Measurements from ENCODE around the gene RSRP1.

RSRP1 gene

GRCh38 chr1:25216123-25216522, 31.1 kb downstream of the RSRP1 start:
- ChIA-PET POLR2A (ENCODE audit: low non-redundant PET) (no interaction called here), CTCF (interaction anchor here (0.7 kb wide), 1 partner anchor 89 kb away, joined by 3 read pairs; no protein-coding TSS in a partner anchor)
- no peak for TF ChIP-seq CTCF (conservative IDR thresholded peaks at IDR 0.05; ENCODE audit: low read depth)

GRCh38 chr1:25212725-25213124, 34.5 kb downstream of the RSRP1 start:
- CTCF ChIA-PET: no interaction called here

More at GRCh38 chr1:25216123-25216522, 31.1 kb downstream of the RSRP1 start:
- no peak for DNase-seq (ENCODE audit: low spot score)
- H3K27ac ChIP-seq: no peak overlapping the region

GRCh38 chr1:25210728-25211127, 36.5 kb downstream of the RSRP1 start:
- ChIA-PET CTCF (interaction anchor here (0.7 kb wide), 2 partner anchors 93 to 216 kb away, joined by 3 read pairs; no protein-coding TSS in a partner anchor), POLR2A (ENCODE audit: low non-redundant PET) (no interaction called here)
- DNase-seq (ENCODE audit: low spot score): no peak
- H3K27ac ChIP-seq: no peak overlapping the region
- no peak for TF ChIP-seq CTCF (conservative IDR thresholded peaks at IDR 0.05; ENCODE audit: low read depth)

More at GRCh38 chr1:25212725-25213124, 34.5 kb downstream of the RSRP1 start:
- POLR2A ChIA-PET (ENCODE audit: low non-redundant PET): interaction anchor here (0.6 kb wide), 1 partner anchor 7 kb away, joined by 3 read pairs; no protein-coding TSS in a partner anchor
- no peak for TF ChIP-seq CTCF (conservative IDR thresholded peaks at IDR 0.05; ENCODE audit: low read depth)
- no peak overlapping the region for H3K27ac ChIP-seq
- no peak for DNase-seq (ENCODE audit: low spot score)

GRCh38 chr1:25209516-25209915, 37.7 kb downstream of the RSRP1 start:
- no peak overlapping the region for H3K27ac ChIP-seq
- ChIA-PET POLR2A (ENCODE audit: low non-redundant PET) (no interaction called here), CTCF (interaction anchor here (0.6 kb wide), 1 partner anchor 1290 kb away, joined by 5 read pairs; no protein-coding TSS in a partner anchor)
- DNase-seq (ENCODE audit: low spot score): no peak
- no peak for TF ChIP-seq CTCF (conservative IDR thresholded peaks at IDR 0.05; ENCODE audit: low read depth)

- DNase-seq (ENCODE audit: low spot score): no peak
- no peak overlapping the region for H3K27ac ChIP-seq
- ChIA-PET CTCF (interaction anchor here (0.6 kb wide), 1 partner anchor 1290 kb away, joined by 5 read pairs; no protein-coding TSS in a partner anchor), POLR2A (ENCODE audit: low non-redundant PET) (no interaction called here)
- TF ChIP-seq CTCF (conservative IDR thresholded peaks at IDR 0.05; ENCODE audit: low read depth): no peak
These were observed 38.6 kb downstream of the RSRP1 start for GRCh38 chr1:25208561-25209222.

- no peak for TF ChIP-seq CTCF (conservative IDR thresholded peaks at IDR 0.05; ENCODE audit: low read depth)
- no peak overlapping the region for H3K27ac ChIP-seq
- CTCF ChIA-PET: no interaction called here
- DNase-seq (ENCODE audit: low spot score): no peak
- POLR2A ChIA-PET (ENCODE audit: low non-redundant PET): no interaction called here
These were observed 39.2 kb downstream of the RSRP1 start for GRCh38 chr1:25208092-25208491.
